Neural progenitor cell (in vitro differentiated cells): ENCODE data around the gene SLCO2B1.

Experiments used
- EZH2 ChIP-seq: fragments of 200-600 bp; sonication (generic); IDR thresholded peaks from 2 replicates; pipeline ENCODE4 v1.6.1; 2017; ENCODE audit warnings: antibody characterized with exemption, mild to moderate bottlenecking, moderate library complexity
- EZH2phosphoT487 ChIP-seq: fragments of 200-600 bp; sonication (generic); IDR thresholded peaks from 2 replicates; pipeline ENCODE4 v1.6.1; 2017; ENCODE audit warnings: antibody characterized with exemption
- TF ChIP-seq, protein P1 (sequence below): fragments of 200-600 bp; sonication (generic); IDR thresholded peaks from 2 replicates; pipeline ENCODE4 v1.5.1; 2017; ENCODE audit warnings: antibody characterized with exemption, mild to moderate bottlenecking

DNA sequence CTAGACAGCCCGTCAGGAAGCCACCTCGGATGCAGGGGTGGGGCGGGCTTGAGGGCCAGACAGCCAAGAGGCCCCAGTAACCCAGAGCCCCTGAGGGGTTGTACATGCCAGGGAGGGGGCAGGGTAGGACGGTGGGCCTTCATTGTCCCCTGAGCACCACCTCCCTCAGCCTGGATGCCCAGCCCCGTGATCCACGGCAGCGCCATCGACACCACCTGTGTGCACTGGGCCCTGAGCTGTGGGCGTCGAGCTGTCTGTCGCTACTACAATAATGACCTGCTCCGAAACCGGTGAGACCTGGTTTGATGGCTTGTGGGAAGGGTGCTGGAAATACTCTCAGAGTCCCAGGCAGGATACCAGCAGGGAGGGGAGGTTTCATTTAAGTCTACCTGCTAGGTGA lies 52.2 kb downstream of the SLCO2B1 start:
- TF ChIP-seq, protein P1, sequence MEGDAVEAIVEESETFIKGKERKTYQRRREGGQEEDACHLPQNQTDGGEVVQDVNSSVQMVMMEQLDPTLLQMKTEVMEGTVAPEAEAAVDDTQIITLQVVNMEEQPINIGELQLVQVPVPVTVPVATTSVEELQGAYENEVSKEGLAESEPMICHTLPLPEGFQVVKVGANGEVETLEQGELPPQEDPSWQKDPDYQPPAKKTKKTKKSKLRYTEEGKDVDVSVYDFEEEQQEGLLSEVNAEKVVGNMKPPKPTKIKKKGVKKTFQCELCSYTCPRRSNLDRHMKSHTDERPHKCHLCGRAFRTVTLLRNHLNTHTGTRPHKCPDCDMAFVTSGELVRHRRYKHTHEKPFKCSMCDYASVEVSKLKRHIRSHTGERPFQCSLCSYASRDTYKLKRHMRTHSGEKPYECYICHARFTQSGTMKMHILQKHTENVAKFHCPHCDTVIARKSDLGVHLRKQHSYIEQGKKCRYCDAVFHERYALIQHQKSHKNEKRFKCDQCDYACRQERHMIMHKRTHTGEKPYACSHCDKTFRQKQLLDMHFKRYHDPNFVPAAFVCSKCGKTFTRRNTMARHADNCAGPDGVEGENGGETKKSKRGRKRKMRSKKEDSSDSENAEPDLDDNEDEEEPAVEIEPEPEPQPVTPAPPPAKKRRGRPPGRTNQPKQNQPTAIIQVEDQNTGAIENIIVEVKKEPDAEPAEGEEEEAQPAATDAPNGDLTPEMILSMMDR: no peak
- TF ChIP-seq EZH2: no peak
- TF ChIP-seq EZH2phosphoT487: no peak
